ENCODE data around the gene PLEKHG4B. TPM values are rescaled to one million over a fixed set of nuclear protein-coding genes. Genes with fewer than 3 reads are reported as not detected.
"Not testable (repeated sequence)": the region's sequence is repeated elsewhere in the genome, so short reads cannot be mapped to it uniquely, and the experiment has no call there.

The PLEKHG4B gene
- total RNA-seq, 2 donors from 2014 or later = 0.55 TPM; not detected in 1

DNA sequence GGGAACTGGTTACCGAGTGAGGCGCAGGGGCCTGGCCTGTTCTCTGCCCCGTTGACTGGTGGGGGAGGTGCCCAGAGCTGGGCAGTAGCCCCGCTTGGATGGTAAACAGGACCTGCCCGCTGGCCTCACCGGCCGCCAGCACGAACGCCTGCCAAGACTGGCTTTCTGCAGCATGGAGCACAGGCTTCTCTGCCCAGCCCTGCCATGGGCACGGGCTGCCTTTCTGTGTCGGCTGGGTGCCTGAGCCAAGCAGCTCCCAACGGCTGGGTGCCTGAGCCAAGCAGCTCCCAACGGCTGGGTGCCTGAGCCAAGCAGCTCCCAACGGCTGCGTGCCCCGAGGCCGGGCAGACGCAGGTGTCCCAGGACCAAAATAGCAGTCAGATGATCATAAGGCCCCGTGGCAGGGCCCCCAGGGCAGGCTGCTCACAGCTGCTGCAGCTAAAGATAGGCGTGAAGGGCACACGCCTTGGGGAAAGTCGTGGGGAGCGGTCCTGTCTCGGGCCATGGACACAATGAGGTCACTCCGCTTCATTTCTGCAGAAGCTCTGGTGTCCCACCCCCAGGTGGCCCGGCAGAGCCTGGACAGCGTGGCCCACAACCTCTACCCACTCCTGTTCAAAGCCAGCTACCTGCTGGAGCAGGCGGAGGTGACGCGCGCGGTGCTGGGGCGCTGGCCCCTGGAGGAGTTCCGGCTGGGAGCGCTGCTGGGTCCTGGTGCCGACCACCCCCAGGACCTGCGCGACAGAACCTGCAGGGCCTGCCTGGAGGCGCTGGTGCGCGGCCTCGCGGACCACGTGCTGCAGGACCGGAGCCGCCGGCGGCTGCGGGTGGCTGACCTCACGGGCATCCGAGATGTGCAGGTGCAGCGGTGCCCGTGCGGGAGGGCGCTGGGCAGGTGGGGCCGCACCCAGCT is 99.3 kb downstream of the PLEKHG4B start, which contains the start of gene LRRC14B:
TSS of gene LRRC14B (plus strand) at position 460 of the 913 bp plus-strand sequence. CDS start at position 504, 44 bp downstream.
- peaks cover 5% of the 10 kb centered on the region for H3K27me3 Mint-ChIP-seq
- H3K4me3 Mint-ChIP-seq = no peak within 1 kb of the TSS
- no peaks in the 10 kb centered on the region for H3K36me3 Mint-ChIP-seq (ENCODE audit: low read depth)
- no peaks in the 10 kb centered on the region for H3K9me3 ChIP-seq (ENCODE audit: control insufficient read depth, low read length, poor library complexity, severe bottlenecking)
- DNase-seq (no peak), ATAC-seq (no peak)
- H3K4me1 Mint-ChIP-seq = peaks cover 10% of the 10 kb centered on the region
- peak within 1 kb of the TSS; percentile 72 for H3K27ac Mint-ChIP-seq

DNA sequence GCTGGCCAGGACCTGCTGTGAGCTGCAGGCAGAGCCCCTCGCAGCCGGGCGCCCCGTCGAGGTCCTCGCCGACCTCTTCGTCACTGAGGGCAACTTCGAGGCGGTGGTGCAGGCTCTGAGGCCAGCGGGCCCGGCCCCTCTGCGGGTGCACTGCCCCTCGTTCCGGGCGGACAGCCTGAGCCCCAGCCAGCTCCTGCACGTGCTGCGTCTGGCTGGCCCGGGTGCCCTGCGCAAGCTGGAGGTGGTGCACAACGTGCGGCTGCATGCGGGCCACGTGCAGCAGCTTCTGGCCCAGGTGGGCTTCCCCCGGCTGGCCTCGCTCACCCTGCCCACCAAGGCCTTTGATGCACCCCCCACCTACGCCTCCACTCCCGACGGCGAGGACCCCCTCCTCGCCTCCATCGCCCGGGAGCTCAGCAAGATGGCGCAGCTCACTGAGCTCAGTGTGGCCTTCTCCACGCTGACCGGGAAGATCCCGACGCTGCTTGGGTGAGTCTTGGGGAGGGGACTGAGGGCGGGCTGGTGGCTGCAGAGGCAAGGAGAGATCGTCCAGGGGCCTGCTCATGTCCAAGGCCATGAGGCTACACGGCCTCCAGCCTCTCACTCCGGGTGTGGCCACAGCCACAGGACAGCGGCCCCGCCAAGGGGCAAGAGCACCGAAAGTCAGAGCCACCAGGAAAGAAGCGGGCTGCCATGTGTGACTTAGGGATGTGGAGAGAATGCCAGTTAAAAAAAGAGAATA is 100.2 kb downstream of the PLEKHG4B start:
- no peaks in the 10 kb centered on the region for H3K36me3 Mint-ChIP-seq (ENCODE audit: low read depth)
- peaks cover 5% of the 10 kb centered on the region for H3K27me3 Mint-ChIP-seq
- DNase-seq = no peak
- no peak for ATAC-seq
- no peak overlapping the region for H3K27ac Mint-ChIP-seq
- no peaks in the 10 kb centered on the region for H3K9me3 ChIP-seq (ENCODE audit: control insufficient read depth, low read length, poor library complexity, severe bottlenecking)
- peaks cover 10% of the 10 kb centered on the region for H3K4me1 Mint-ChIP-seq
- H3K4me3 Mint-ChIP-seq = no peak overlapping the region

DNA sequence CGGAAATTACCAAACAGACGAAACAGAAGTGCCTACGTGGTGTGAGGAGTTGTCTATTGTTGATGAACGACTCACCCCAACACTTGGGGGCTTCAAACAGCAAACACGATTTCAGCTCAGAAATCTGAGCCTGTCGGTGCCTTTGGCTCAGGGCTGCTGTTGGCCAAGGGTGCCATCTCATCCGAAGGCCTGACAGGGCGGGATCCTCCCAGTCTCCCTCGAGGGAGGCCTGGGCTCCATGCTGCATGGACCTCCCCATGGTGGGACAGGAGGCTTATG is 100.7 kb downstream of the PLEKHG4B start:
- Mint-ChIP-seq H3K4me1 (peaks cover 10% of the 10 kb centered on the region), H3K27me3 (peaks cover 5% of the 10 kb centered on the region), H3K27ac (no peak overlapping the region), H3K4me3 (no peak overlapping the region), H3K36me3 (ENCODE audit: low read depth) (no peaks in the 10 kb centered on the region)
- DNase-seq = no peak
- ATAC-seq = no peak
- H3K9me3 ChIP-seq (ENCODE audit: control insufficient read depth, low read length, poor library complexity, severe bottlenecking) = no peaks in the 10 kb centered on the region

DNA sequence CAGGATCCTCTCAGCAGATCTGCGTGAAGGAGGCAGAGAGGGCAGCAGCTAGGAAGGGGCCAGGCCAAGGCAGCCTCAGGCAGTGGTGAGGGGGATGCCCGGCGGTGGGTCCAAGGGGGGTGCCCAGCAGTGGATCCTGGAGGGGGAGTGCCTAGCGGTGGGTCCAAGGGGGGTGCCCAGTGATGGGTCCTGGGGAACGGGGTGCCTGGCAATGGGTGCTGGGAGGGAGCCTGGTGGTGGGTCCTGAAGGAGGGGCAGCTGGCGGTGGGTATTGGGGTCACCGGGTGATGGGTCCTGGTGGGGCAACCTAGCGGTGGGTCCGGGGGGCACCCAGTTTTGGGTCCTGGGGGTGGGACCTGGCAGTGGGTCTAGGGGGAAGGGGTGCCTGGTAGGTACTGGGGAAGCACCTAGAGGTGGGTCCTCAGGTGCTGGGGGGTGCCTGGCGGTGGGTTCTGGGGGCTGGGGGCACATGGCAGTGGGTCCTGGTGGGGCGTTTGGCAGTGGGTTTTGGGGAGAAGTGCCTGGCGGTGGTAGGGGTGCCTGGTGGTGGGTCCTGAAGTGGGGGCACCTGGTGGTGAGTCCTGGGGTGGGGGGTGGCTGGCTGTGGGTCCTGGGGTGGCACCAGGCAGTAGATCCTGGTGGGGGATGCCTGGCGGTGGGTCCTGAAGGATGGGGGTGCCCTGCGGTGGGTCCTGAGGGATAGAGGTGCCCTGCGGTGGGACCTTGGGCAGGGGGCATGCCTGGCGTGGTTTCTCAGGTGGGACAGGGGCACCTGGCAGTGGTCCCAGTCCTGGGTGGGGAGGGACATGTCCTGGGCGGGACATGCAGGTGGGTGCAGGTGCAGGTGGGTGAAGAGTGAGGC is 101.2 kb downstream of the PLEKHG4B start:
- DNase-seq (no peak), ATAC-seq (no peak)
- no peak overlapping the region for H3K4me3 Mint-ChIP-seq
- no peaks in the 10 kb centered on the region for H3K9me3 ChIP-seq (ENCODE audit: control insufficient read depth, low read length, poor library complexity, severe bottlenecking)
- peaks cover 9% of the 10 kb centered on the region for H3K4me1 Mint-ChIP-seq
- peaks cover 5% of the 10 kb centered on the region for H3K27me3 Mint-ChIP-seq
- H3K36me3 Mint-ChIP-seq (ENCODE audit: low read depth) = no peaks in the 10 kb centered on the region
- H3K27ac Mint-ChIP-seq = no peak overlapping the region

DNA sequence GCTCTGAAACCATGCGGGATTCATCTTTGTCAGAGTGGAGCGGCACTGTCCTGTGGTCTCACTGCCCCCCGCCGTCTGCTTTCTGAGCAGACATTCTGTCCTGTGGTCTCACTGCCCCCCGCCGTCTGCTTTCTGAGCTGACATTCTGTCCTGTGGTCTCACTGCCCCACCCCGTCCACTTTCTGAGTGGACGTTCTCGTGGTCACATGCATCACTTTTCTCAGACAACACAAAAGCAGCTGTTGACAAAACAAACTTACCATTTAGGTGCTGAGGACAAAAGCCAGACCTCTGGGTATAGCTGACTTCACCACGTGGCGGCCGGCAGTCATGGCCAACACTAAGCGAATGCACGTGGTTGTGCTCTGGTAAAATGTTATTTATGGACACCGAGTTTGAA is 102.1 kb downstream of the PLEKHG4B start:
- no peak overlapping the region for H3K4me3 Mint-ChIP-seq
- H3K36me3 Mint-ChIP-seq (ENCODE audit: low read depth) = no peaks in the 10 kb centered on the region
- DNase-seq (no peak), ATAC-seq (no peak)
- no peaks in the 10 kb centered on the region for H3K9me3 ChIP-seq (ENCODE audit: control insufficient read depth, low read length, poor library complexity, severe bottlenecking)
- no peak overlapping the region for H3K27ac Mint-ChIP-seq
- peaks cover 5% of the 10 kb centered on the region for H3K27me3 Mint-ChIP-seq
- peaks cover 4% of the 10 kb centered on the region for H3K4me1 Mint-ChIP-seq

DNA sequence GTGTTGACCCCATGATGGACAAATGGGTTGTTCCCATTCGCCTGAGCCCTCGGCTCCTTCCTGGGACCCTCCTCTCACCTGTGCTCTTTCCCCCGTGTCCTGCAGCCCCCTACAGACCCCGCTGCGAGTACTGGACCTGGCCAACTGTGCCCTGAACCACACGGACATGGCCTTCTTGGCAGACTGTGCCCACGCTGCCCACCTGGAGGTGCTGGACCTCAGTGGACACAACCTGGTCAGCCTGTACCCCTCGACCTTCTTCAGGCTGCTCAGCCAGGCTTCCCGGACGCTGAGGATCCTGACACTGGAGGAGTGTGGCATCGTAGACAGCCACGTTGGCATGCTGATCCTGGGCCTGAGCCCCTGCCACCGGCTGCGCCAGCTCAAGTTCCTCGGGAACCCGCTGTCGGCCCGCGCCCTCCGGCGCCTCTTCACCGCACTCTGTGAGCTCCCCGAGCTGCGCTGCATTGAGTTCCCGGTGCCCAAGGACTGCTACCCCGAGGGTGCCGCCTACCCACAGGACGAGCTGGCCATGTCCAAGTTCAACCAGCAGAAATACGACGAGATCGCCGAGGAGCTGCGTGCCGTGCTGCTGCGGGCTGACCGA is 102.7 kb downstream of the PLEKHG4B start:
- Mint-ChIP-seq H3K36me3 (ENCODE audit: low read depth) (no peaks in the 10 kb centered on the region), H3K4me1 (peaks cover 4% of the 10 kb centered on the region), H3K4me3 (no peak overlapping the region), H3K27me3 (peaks cover 5% of the 10 kb centered on the region), H3K27ac (no peak overlapping the region)
- ATAC-seq = no peak
- no peaks in the 10 kb centered on the region for H3K9me3 ChIP-seq (ENCODE audit: control insufficient read depth, low read length, poor library complexity, severe bottlenecking)
- DNase-seq = no peak

DNA sequence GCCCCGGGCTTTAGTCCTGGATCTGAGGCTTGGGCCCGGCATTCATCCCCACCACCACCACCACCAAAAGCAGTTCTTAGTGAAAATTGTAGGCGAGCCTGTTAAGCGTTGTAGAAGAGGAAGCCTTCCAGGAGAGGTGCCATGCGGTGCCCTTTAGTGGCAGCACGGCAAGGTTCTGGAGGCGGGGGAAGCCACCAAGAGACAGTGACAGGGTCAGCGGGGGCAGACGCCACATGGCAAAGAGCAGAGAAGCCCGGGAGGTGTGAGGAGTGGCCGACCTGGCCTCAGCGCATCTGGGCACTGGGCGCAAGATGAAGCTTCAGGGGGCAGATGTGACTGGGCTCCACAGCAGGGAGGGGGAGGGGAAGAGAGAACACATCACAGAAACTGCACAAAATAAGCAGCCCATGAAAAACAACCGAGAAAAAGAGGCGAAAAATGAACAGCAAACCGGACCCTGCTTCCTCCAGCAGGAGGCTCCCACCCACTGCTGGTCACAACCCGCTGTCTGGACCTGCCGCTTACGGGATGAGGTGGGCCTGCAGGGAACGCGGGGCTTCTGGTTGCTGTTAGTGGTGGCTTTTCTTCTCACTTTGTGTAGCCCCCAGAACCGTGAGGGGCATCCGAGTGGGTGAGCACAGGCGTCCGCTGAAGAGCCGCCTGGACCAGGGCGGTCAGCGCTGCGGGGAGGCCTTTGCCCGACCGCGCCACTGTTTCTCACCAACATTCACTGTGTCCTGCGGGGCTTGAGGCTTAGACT is 103.6 kb downstream of the PLEKHG4B start:
- no peak overlapping the region for H3K27ac Mint-ChIP-seq
- no peaks in the 10 kb centered on the region for H3K9me3 ChIP-seq (ENCODE audit: control insufficient read depth, low read length, poor library complexity, severe bottlenecking)
- ATAC-seq (no peak), DNase-seq (no peak)
- no peak overlapping the region for H3K4me3 Mint-ChIP-seq
- H3K36me3 Mint-ChIP-seq (ENCODE audit: low read depth) = no peaks in the 10 kb centered on the region
- peaks cover 1% of the 10 kb centered on the region for H3K27me3 Mint-ChIP-seq
- H3K4me1 Mint-ChIP-seq = no peaks in the 10 kb centered on the region

DNA sequence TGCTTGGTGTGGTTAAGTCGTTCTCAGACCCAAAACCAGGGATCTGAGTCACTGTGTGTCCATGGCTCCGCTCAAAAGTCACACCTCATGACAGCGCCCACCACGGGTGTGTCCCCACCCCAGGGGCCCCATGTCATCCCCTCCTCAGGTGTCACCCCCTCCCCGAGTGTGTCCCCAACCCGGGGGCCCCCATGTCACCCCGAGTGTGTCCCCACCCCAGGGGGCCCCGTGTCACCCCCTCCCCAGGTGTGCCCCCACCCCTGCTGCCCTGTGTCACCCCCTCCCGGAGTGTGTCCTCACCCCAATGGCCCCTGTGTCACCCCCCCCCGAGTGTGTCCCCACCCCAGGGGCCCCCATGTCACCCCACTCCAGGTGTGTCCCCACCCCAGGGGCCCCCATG is 104.4 kb downstream of the PLEKHG4B start:
- Mint-ChIP-seq H3K27ac (no peak overlapping the region), H3K27me3 (no peaks in the 10 kb centered on the region), H3K4me3 (no peak overlapping the region), H3K4me1 (peaks cover 3% of the 10 kb centered on the region), H3K36me3 (ENCODE audit: low read depth) (no peaks in the 10 kb centered on the region)
- ATAC-seq = no peak
- no peaks in the 10 kb centered on the region for H3K9me3 ChIP-seq (ENCODE audit: control insufficient read depth, low read length, poor library complexity, severe bottlenecking)
- no peak for DNase-seq

DNA sequence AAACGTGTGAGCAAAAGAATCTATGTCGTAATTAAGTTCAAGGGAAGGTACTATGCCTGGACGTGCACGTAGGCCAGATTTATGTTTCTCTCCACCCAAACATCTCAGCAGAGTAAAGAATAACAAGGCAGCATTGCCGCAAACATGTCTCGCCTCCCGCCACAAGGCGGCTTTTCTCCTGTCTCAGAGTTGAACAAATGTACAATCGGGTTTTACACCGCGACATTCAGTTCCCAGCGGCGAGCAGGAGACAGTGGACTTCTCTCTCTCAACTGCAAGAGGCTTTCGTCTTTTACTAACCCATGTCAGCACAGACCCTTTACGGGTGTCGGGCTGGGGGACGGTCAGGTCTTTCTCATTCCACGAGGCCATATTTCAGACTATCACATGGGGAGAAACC is 105.1 kb downstream of the PLEKHG4B start:
- H3K27ac Mint-ChIP-seq; DNase-seq; H3K9me3 ChIP-seq (ENCODE audit: control insufficient read depth, low read length, poor library complexity, severe bottlenecking); H3K27me3 Mint-ChIP-seq; H3K4me1 Mint-ChIP-seq; ATAC-seq; H3K36me3 Mint-ChIP-seq (ENCODE audit: low read depth); H3K4me3 Mint-ChIP-seq: not testable (repeated sequence)

DNA sequence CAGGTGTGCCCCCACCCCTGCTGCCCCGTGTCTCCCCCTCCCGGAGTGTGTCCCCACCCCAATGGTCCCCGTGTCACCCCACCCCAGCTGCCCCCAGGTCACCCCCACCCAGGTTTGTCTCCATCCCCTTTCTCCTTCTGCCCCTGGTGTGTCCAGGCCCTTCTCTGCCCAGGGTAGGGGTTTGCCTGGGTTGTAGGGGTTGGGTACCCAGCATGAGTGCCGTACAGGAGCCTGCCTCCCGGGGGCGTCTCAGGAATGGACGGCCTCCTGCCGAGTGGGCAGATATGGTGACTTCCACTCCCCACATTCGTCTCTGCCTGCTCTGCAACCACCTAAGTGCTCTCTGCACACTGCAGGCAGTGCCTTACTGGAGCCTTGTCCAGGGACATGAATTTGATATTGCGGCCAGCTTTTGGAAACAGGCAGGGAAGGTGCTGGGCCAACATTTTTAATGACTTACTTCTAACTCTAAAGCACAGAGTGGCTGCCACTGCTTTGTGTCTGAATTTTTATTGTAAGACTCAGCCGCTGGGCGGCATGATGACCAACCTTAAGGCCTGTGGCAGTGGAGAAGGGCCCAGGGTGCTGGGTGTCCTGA is 106.0 kb downstream of the PLEKHG4B start:
- Mint-ChIP-seq H3K4me1 (peaks cover 3% of the 10 kb centered on the region), H3K27me3 (no peaks in the 10 kb centered on the region), H3K4me3 (no peak overlapping the region), H3K27ac (no peak overlapping the region), H3K36me3 (ENCODE audit: low read depth) (peaks cover 2% of the 10 kb centered on the region)
- ATAC-seq = no peak
- H3K9me3 ChIP-seq (ENCODE audit: control insufficient read depth, low read length, poor library complexity, severe bottlenecking) = no peaks in the 10 kb centered on the region
- no peak for DNase-seq

DNA sequence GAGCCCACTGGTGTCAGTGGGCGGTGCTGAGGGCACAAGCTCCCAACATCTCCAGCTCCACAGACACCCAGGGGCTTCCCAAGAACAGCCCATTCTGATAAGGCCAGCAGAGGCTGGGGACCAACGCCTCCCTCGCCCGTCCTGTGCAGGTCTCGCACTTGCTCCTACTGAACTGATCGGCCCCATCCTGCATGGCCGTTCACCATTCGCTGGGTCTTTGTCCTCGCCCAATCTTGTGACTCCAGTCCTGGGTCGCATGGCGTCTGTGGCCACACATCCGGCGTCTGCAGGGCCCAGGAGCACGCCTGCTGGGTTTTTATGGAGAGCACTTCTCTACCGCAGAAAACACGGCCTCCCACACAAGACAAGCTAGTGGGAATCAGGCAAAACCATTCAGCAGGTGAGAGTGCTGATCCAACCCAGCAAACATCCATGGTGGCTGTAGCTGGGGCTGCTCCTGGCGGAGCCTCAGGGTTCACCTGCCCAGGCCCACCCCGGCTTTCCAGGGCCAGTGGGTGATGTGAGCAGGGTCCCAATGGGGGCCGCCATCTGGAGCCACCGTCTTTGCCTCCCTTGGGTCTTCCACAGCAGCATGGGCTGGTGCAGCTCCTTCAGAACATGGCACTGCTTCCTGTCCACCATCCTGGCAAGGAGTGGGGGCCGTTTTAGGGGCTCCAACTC is 106.7 kb downstream of the PLEKHG4B start:
- H3K9me3 ChIP-seq (ENCODE audit: control insufficient read depth, low read length, poor library complexity, severe bottlenecking) = no peaks in the 10 kb centered on the region
- no peak overlapping the region for H3K27ac Mint-ChIP-seq
- ATAC-seq (no peak), DNase-seq (no peak)
- no peak overlapping the region for H3K4me3 Mint-ChIP-seq
- peaks cover 3% of the 10 kb centered on the region for H3K4me1 Mint-ChIP-seq
- no peaks in the 10 kb centered on the region for H3K27me3 Mint-ChIP-seq
- H3K36me3 Mint-ChIP-seq (ENCODE audit: low read depth) = peaks cover 2% of the 10 kb centered on the region
